MG63 (cell line): Measurements from ENCODE around the gene MCAM. TPM values are rescaled to one million over a fixed set of nuclear protein-coding genes. Genes with fewer than 3 reads are reported as not detected.

Experiments used
- DNase-seq: peaks from one replicate; pipeline ENCODE4 v3.0.0-alpha.2; 2020
- H3K27me3 ChIP-seq: fragments of 250-450 bp; sonication (Bioruptor Pico); 2 replicates; pipeline ENCODE4 v1.5.1; 2020; ENCODE audit warnings: mild to moderate bottlenecking, moderate library complexity
- H3K36me3 ChIP-seq: fragments of 250-450 bp; sonication (Bioruptor Pico); 2 replicates; pipeline ENCODE4 v1.5.1; 2020; ENCODE audit warnings: mild to moderate bottlenecking, moderate library complexity
- H3K4me3 ChIP-seq: fragments of 250-450 bp; sonication (Bioruptor Pico); 2 replicates; pipeline ENCODE4 v1.5.1; 2020; ENCODE audit warnings: mild to moderate bottlenecking, moderate library complexity
- H3K9me3 ChIP-seq: fragments of 250-450 bp; sonication (Bioruptor Pico); 2 replicates; pipeline ENCODE4 v1.5.1; 2020; ENCODE audit warnings: mild to moderate bottlenecking, moderate library complexity
- total RNA-seq: library from RNA; depleted of rRNA; stranded (reverse); fragments of >200 nt; shearing (Covaris generic); gene quantifications from 2 replicates; pipeline ENCODE4 v1.2.3, GENCODE V29; 2014; ENCODE audit warnings: low replicate concordance

Gene MCAM
- total RNA-seq, 1 experiment from 2014 or later = 1.8 TPM

DNA sequence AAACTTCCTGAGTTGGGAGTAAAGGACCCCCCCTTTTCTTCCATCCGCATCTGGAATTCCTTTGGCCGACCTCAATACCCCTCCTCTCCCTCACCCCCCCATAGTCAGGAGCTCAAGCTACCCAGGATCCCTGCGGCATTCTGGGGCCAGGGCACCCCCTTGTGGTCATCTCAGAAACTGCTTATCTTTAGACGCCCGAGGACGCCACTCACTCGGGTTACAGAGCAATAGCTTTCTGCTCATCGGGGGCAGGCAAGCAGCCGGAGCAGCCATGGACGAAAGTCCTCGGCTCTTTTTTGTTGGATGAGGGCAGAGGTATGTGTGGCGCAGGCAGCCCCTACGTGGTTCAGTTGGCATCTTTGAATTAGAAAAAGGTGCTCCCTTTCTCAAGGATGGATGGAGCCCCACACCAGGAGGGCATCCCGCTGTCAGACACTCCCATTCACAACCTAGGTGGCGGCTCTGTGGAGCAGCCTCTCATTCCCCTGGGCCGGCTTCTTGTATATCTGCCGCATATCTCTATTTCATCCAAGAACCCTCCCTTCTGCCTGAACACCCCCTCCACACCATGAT is 21.5 kb upstream of the MCAM start:
- no peaks in the 10 kb centered on the region for H3K9me3 ChIP-seq
- H3K27me3 ChIP-seq = no peaks in the 10 kb centered on the region
- DNase-seq = peak; percentile 67
- peaks cover 28% of the 10 kb centered on the region for H3K36me3 ChIP-seq
- H3K4me3 ChIP-seq = 0 out of 2 replicates have a peak overlapping the region, but pooled peaks have one; percentile 17

DNA sequence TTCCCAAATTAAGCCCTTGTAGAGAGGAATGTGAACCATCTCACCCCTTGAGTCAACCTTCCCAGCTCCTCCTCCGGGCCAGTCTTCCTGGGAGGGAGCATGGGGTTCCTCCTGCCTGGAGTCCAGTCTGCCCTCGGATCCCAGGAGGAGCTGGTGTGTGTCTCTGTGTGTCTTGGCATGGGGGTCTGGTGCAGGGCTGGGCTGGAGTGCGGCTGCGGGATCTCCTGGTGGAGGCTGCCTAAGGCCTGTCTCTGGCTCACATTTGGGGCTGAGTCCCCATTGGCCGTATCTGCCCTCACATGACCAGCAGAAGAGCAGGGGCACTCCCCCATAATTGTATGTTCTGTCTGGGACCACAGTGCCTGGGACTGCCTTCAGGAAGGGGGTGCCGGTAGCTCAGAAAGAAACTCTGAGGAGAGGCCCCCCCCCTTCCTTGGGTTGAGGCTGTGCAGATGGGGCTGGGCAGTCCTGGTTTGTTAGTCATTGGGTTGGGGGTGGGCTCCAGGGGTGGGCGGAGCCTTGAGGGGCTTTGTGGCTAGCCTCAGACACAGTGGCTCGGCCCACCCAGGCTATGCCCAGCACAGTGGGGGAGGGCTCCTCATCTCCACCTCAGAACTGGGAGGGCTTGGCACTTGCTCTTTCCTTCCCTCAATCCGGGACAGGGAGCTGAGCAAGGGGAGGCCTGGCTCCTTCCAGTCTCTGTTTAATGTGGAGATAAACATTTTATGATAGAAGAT is 20.8 kb upstream of the MCAM start:
- Histone ChIP-seq H3K9me3 (no peaks in the 10 kb centered on the region), H3K4me3 (peak overlapping the region; percentile 17), H3K27me3 (no peaks in the 10 kb centered on the region), H3K36me3 (peaks cover 28% of the 10 kb centered on the region)
- peak; percentile 76 for DNase-seq

DNA sequence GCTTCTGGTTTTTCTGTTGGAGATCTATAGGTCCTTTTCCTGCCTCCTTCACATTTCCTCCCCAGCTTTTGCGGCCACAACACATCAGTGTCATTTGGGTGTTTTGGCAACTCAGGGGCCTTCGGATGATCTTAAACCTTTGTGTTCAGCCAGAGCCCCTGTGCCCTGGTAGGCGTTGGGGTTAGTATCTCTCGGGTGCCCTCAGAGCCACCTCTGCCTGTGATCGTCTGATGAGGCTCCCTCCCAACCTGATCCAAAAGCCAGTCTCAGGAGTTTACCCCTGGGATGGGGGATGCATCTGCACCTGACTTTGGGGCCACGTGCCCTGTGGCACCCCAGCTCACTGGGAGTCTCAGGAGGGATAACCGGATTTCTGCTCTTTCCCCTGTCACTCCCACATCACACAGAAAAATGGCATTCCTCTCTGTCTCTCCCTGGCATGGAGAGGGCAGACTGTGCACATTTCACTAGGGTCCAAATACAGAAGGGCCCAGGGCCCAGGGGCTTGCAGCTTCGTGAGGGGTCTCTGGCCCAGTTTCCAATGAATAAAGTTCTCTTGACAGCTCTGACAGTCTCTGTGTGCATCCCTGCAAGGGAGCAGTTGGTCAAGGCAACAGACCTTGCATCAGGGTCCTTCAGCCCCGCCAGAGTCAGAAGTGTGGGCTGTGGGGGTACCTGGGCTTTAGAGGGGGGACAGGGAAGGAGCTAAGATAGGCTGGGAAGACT is 20.0 kb upstream of the MCAM start:
- Histone ChIP-seq H3K4me3 (peak overlapping the region; percentile 17), H3K36me3 (peaks cover 28% of the 10 kb centered on the region), H3K27me3 (no peaks in the 10 kb centered on the region), H3K9me3 (no peaks in the 10 kb centered on the region)
- DNase-seq = no peak

DNA sequence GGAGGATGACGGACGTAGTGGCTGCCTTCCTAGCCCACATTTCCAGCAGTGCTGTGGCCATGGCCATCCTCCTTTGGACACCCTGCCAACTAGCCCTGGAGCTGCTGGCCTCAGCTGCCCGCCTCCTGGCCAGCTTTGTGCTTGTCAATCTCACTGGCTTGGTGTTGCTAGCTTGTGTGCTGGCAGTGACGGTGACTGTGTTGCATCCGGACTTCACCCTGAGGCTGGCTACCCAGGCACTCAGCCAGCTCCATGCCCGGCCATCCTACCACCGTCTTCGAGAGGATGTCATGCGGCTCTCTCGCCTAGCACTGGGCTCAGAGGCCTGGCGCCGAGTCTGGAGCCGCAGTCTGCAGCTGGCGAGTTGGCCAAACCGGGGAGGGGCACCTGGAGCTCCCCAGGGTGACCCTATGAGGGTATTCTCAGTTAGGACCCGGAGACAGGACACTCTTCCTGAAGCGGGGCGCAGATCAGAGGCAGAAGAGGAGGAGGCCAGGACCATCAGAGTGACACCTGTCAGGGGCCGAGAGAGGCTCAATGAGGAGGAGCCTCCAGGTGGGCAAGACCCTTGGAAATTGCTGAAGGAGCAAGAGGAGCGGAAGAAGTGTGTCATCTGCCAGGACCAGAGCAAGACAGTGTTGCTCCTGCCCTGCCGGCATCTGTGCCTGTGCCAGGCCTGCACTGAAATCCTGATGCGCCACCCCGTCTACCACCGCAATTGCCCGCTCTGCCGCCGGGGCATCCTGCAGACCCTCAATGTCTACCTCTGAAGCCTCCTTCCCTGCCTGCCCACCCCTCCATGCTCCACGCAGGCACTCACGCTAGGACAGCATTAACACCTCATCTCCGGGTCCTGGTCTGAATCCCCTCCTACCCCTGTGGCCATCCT is 19.0 kb upstream of the MCAM start:
- peak; percentile 44 for DNase-seq
- Histone ChIP-seq H3K27me3 (no peaks in the 10 kb centered on the region), H3K36me3 (peaks cover 28% of the 10 kb centered on the region), H3K4me3 (peak overlapping the region; percentile 87), H3K9me3 (no peaks in the 10 kb centered on the region)

DNA sequence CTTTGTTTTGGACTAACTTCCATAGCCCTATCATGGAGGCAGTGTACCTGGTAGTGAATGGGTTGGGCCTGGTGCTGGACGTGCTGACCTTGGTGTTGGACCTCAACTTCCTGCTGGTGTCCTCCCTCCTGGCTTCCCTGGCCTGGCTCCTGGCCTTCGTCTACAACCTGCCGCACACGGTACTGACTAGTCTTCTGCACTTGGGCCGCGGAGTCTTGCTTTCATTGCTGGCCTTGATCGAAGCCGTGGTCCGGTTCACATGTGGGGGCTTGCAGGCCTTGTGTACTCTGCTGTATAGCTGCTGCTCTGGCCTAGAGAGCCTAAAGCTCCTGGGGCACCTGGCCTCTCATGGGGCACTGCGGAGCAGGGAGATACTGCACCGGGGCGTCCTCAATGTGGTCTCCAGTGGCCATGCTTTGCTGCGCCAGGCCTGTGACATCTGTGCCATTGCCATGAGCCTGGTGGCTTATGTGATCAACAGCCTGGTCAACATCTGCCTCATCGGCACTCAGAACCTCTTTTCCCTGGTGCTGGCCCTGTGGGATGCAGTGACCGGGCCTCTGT is 18.2 kb upstream of the MCAM start:
- no peaks in the 10 kb centered on the region for H3K9me3 ChIP-seq
- peaks cover 28% of the 10 kb centered on the region for H3K36me3 ChIP-seq
- no peak for DNase-seq
- no peaks in the 10 kb centered on the region for H3K27me3 ChIP-seq
- peak overlapping the region; percentile 87 for H3K4me3 ChIP-seq

DNA sequence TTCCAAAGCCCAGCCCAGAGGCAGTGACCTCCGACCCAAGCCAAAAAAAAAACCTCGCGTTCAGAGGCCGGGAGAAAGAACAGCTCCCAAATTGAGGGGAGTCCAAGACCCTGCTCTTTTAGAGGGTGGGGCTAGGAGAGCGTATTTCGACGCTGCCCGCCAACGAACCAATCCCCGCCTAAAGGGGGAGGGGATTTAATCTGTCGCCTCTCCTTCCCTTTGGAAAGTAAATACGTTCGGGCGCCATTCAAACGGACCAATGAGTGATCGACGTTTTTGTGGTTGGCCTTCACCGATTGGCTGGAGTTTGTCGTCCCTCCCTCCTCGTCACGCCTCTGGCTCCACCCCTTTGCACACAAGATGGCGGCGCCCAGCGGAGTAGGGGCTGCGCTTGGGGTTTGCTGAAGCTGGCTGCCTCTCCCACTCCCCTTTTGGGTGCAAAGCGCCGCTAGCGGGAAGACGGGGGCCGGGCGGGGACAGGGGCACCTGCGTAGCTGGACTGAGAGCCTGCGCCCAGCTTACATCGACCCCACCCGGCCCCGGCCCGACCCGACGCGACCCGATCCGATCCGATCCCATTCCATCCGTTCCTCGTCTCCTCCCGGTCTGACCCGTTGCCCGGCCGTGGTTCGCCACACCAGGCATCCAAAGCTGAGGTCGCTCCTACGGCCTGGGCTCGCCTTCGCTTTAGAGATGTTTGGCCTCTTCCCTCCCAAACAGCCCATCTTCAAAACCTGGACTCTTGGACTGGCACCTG is 17.4 kb upstream of the MCAM start, which contains the start of gene RNF26:
RNF26 (plus strand) TSS at position 354 of the 757 bp plus-strand sequence. CDS start 596 bp downstream, outside the sequence.
- H3K36me3 ChIP-seq = peaks cover 28% of the 10 kb centered on the region
- peak; percentile 94 for DNase-seq
- H3K27me3 ChIP-seq = no peaks in the 10 kb centered on the region
- H3K9me3 ChIP-seq = no peaks in the 10 kb centered on the region
- H3K4me3 ChIP-seq = peak within 1 kb of the TSS; percentile 87

DNA sequence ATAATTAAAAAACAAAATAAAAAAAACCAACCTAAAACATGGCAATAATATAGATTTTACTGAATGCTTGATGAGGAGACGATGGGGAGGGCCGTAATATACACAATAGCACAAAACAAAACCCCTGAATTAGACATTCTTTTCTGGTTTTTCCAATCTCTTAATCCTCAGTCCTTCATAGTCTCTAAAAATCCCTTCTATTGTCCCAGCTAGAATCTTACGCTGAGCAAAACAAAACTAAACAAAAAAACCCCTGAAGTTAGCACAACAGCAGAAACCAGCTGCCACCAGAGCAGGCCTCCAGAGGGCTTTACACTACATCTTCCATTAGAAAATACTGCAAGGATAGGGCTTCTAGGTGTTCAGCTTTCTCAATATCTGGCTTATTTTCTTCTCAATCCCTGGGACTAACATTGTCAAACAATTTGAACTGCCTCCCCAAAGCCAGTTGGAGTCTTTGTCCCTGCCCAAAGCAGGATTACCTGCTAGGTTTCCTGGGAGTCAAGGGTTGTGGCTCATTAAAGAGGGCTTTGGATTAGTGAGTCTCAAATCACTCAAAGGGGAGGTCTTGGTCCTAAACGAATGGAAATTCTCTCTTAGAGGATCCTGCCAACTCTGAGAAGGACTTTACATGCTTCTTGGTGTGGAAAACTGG is 15.3 kb upstream of the MCAM start:
- H3K36me3 ChIP-seq = peaks cover 23% of the 10 kb centered on the region
- H3K4me3 ChIP-seq = no peak overlapping the region
- no peaks in the 10 kb centered on the region for H3K9me3 ChIP-seq
- no peak for DNase-seq
- no peaks in the 10 kb centered on the region for H3K27me3 ChIP-seq

DNA sequence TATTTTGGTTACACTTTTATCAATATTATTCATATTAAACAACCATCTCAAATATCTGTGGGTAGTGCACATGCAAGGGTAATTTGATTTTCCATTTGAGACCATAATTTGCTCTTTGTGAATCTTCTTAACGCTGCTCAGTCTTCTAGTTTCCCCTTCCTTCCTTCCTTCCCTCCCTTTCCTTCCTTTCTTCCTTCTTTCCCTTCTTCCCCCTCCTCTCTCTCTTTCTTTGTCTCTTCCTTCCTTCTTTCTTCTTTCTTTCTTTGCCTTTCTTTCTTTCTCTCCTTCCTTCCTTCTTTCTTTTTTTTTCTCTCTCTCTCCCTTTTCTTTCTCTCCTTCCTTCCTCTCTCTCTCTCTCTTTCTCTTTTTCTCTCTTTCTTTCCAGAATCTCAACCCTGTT is 13.3 kb upstream of the MCAM start:
- no peak overlapping the region for H3K4me3 ChIP-seq

DNA sequence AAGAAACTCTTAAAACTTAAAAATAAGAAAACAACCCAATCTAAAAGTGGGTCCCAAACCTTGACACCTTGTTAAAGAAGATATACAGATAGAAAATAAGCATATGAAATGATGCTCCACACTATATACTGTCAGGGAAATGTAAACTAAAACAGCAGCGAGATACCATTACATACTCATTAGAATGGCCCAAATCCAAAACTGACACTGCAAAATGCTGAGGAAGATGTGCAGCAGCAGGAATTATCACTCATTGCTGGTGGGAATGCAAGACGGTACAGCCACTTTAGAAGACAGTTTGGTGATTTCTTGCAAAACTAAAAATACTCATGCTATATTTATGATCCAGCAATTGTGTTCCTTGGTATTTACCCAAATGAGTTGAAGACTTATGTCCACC is 12.4 kb upstream of the MCAM start:
- no peaks in the 10 kb centered on the region for H3K9me3 ChIP-seq
- no peak for DNase-seq
- H3K4me3 ChIP-seq = no peak overlapping the region
- no peaks in the 10 kb centered on the region for H3K27me3 ChIP-seq
- H3K36me3 ChIP-seq = no peaks in the 10 kb centered on the region

More for the DNA sequence above, 13.3 kb upstream of the MCAM start:
- no peak for DNase-seq
- Histone ChIP-seq H3K9me3 (no peaks in the 10 kb centered on the region), H3K36me3 (peaks cover 3% of the 10 kb centered on the region; the same call in 1 of the 2 replicates), H3K27me3 (no peaks in the 10 kb centered on the region)

DNA sequence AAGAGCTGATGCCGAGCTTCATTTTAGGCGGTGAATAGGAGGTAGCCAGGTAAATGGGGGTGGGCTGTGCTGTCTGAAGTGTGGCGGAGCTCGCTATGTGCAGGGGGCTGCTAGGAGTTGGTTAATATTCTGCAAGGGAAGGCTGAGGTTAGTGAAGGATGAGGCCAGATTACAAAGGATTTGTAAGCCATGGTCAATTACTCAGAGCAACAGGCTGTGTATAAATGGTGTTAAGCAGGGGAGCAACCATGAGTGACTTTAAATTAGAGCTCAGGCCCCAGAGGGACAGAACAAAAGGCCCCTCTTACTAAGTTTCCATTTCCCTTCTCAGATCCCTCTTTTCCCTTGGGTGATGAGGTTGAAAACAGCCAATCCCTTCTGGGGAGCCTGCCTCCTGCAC is 7.3 kb upstream of the MCAM start:
- Histone ChIP-seq H3K36me3 (no peaks in the 10 kb centered on the region), H3K27me3 (no peaks in the 10 kb centered on the region), H3K4me3 (no peak overlapping the region), H3K9me3 (no peaks in the 10 kb centered on the region)
- no peak for DNase-seq

DNA sequence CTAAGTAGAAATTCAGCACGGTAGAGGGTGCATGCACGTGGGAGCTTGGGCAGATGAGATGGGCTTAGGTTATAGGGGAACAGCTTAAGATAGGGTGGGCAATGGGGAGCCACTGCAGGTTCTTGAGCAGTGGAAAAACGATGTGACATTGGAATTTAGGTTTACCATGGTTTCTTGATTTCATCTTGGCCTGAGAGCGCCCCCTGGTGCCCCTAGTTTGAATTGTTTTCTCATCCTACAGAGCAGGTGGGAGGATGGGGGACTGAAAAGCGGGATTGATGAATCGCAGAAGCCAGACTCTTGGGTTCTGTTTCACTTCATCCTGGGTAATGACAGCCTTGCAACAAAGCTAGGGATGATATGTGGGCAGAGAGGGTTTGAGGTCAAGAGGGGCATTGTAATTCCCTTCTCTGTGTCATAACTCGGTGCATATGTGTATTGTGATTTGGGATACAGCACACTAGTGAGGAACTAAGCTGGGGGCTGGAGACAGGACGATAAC is 6.7 kb upstream of the MCAM start:
- H3K36me3 ChIP-seq = no peaks in the 10 kb centered on the region
- H3K4me3 ChIP-seq = no peak overlapping the region
- no peaks in the 10 kb centered on the region for H3K27me3 ChIP-seq
- DNase-seq = peak; percentile 48
- H3K9me3 ChIP-seq = no peaks in the 10 kb centered on the region

DNA sequence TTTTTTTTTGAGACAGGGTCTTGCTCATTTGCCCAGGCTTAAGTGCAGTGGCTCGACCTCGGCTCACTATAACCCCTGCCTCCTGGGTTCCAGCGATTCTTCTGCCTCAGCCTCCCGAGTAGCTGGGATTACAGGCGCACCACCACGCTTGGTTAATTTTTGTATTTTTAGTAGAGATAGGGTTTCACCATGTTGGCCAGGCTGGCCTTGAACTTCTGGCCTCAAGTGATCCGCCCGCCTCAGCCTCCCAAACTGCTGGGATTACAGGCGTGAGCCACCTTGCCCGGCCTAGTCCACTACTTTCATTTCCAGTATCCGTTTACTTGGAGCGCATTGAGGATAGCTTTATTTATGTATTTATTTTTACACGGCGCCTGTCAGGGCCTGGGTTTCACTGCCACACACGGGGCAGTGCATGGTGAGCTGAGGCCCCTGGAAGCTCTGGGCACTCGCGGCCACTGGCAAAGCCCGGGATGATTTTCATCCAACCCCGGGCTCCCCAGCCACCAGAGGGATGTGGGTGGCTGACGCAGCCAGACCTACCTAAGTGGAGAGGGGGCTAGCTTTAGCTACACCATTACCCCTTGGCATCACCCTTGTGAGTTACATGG is 6.1 kb upstream of the MCAM start:
- no peak for DNase-seq
- no peaks in the 10 kb centered on the region for H3K27me3 ChIP-seq
- no peaks in the 10 kb centered on the region for H3K9me3 ChIP-seq
- no peak overlapping the region for H3K4me3 ChIP-seq
- no peaks in the 10 kb centered on the region for H3K36me3 ChIP-seq

DNA sequence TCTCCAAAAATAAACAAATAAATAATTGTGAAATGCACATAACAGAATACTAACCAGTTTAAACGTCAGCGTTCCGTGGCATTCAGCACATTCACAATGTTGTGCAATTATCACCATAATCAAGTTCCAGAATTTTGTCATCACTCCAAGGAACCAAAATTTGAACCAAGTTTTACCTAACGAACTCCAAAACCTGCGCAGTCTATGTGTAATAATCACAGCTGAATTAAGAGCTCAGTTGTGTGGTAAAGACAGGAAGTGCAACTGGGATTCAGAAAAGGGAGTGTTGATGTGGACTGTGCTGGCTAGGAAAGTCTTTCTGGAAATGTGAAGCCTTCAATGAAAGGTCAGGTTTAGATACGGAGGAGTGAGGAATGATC is 5.4 kb upstream of the MCAM start:
- Histone ChIP-seq H3K4me3 (no peak overlapping the region), H3K27me3 (no peaks in the 10 kb centered on the region), H3K36me3 (no peaks in the 10 kb centered on the region), H3K9me3 (no peaks in the 10 kb centered on the region)
- DNase-seq = no peak

DNA sequence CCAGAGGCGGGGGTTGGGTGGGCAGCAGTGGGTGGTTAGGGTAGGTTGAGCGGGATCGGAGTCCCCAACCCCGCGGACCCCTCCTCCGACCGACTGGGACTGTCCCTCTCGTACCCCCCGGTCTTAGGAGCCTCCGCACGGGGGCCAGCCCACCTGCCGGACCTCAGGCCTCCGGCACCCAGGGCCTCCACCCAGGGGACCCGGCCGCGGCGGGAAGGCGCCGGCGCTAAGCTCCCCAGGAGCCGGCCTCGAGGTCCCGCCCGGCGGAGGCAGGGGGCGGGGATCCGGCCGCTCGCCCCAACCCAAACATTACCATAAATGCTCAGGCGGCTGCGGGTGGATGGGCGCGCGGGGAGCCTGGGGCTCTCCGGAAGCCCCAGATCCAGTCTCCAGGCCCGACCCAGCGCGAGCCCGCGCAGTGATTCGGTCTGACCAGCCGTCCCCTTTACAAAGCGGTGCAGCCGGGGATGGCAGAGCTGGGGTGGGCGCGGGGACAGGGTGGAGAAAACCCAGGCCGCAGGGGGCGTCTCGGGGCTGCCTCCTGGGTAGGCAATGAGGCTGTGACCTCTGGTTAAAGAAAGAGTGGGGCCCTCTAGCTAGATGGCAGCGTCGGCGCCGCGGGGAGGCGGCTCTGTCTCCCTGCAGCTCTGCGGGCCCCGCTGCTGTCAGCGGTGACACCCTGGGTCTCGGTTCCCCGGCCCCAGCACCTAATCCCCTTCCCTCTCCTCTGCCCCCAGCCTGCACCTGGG is 4.0 kb upstream of the MCAM start:
- H3K4me3 ChIP-seq = no peak overlapping the region

More for the DNA sequence above, 4.0 kb upstream of the MCAM start:
- Histone ChIP-seq H3K27me3 (peaks cover 9% of the 10 kb centered on the region), H3K36me3 (no peaks in the 10 kb centered on the region), H3K9me3 (no peaks in the 10 kb centered on the region)
- no peak for DNase-seq
